ENCODE measurements around the gene GBP6.
"Not testable (repeated sequence)": the region's sequence is repeated elsewhere in the genome, so short reads cannot be mapped to it uniquely, and the experiment has no call there.

GRCh38 chr1:89429681-89430080 is 65.8 kb downstream of the GBP6 start:
- not testable (repeated sequence) for TF ChIP-seq CTCF (IDR thresholded peaks at IDR 0.05; ENCODE audit: poor library complexity); EZH2phosphoT487 (IDR thresholded peaks at IDR 0.05; ENCODE audit: low read depth, severe bottlenecking, unreplicated experiment); EZH2 (IDR thresholded peaks at IDR 0.05; ENCODE audit: borderline replicate concordance)

Data from hepatocyte (in vitro differentiated cells).